ENCODE measurements around the gene SLC25A23.
"Not testable (repeated sequence)": the region's sequence is repeated elsewhere in the genome, so short reads cannot be mapped to it uniquely, and the experiment has no call there.

The SLC25A23 gene

DNA sequence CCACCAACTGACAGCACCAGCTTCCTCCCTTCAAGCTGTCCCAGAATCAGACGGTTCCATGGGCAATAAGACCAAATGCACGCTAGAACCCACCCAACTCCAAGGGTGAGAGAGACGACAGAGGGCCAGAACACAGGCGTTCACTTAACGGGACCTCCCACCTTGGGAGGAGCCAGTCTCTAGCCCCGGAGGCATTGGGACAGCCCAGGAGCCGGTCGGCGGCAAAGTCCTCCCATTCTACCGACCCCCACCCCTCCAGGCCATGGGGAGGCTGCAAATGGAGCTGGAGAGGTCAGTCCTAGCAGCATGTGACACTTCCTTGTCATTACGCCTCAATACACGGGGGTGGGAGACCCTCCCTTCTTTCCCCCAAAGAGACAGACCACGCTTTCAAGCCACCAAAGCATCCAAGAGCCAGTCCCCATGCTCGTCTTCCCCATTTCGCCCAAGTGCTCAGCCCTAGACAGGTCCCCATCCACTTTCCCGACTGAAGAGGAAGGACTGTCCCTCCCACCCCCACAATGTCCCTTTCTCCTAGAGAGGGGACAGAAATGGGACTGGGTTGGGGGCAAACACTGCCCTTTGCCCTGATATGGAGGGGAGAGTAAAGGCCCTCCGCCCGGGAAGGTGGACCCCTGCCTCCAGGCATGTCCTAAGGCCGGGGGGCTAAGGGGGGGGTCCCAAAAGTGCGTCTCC, 35.9 kb downstream of the SLC25A23 start:
- peak; percentile 67 for DNase-seq

DNA sequence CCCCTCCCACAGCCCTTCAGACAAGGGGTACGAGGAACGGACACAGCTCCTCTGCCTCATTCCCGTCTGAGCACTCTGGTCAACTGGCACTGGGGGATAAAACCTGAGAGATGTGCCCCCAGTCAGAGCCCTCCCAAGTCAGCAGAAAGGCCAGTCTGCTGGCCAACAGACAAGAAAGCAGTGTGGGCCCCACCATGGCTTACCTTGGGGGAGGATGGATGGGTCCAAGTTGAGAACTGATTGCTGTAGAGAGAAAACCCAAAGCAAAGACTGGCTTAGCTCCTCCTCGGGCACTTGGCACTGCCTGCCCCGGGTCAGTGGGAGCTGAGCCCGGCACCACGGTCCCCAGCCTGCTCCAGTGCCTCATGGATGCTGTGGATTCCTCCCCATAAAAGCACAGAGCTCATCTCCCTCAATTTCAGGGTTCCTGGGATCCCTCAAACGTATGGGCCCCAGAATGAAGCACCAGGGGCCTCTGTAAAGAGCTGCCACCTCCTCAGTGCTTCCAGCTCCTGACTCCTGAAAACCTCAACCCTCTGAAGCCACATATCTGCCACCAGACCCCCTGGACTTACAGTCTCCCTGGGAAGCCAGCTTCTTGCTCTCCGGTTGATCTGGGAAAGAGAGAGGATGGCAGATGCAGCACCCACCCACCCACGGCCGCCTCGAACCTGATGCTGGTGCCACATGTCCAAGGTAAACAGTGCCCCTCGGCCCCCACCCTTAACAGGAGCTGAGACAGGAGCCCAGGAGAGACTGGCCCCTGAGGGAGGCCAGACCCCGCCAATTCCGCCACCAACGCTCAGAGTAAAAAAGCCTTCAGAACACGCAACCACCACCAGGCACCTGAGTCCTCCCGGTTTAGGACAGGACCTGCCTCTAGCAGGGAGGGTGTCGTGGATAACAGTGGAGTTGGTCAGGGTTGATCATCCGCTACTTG, 38.2 kb downstream of the SLC25A23 start:
- no peak for DNase-seq

DNA sequence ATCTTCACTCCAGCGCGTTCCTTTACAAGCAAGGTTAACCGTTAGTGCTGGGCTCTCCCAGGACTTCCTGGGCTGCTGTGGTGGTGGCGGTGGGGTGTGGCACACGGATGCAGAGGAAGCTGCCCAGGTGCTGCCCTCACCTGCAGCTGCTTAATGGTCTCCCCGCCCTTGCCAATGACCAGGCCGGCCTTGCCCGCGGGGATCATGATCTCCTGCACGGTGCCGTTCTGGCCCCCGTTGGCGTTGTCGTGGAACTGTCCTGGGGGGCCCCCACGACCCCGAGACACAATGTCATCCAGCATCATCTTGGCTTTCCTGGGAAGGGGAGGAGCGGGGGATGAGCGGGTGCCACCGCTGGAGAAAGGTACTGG, 41.0 kb downstream of the SLC25A23 start:
- no peak for DNase-seq

DNA sequence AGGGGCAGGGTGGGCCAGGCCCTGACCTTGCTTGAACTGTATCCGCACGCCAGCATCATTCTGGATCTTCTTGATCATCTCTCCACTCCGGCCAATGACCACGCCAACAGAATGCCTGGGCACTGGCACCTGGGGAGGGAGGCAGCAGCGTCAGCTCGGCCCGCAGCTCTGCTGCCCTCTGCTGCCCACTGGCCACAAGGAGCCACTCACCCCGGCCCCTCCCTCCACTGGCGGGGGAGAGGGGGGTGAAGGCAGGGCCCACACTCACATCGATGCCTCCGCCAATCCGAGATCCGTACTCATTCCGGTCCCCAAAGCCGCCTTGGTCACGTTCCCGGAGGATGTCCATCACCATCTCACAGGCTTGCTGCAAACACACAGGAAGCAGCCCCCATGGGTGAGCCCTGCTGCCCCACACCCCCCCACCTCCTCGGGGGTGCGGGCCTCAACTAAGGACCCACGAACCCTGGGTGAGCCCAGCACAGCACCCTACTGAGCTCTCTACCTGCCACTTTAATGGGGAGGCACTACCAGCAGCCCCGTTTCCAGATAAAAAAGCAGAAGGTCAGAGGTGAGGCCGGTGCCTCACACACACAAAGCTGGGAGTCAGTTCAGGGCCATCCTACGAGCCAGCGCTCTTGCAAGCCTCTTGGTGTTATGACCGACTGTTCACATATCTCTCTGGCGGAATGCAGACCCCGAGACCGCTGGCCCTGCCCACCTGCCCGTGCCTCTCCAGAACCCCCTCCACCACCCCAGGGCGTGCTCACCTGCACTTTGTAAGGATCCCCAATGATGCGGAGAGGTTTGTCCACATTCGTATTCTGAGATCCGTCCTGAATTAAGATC, 41.7 kb downstream of the SLC25A23 start:
- DNase-seq, result no peak

DNA sequence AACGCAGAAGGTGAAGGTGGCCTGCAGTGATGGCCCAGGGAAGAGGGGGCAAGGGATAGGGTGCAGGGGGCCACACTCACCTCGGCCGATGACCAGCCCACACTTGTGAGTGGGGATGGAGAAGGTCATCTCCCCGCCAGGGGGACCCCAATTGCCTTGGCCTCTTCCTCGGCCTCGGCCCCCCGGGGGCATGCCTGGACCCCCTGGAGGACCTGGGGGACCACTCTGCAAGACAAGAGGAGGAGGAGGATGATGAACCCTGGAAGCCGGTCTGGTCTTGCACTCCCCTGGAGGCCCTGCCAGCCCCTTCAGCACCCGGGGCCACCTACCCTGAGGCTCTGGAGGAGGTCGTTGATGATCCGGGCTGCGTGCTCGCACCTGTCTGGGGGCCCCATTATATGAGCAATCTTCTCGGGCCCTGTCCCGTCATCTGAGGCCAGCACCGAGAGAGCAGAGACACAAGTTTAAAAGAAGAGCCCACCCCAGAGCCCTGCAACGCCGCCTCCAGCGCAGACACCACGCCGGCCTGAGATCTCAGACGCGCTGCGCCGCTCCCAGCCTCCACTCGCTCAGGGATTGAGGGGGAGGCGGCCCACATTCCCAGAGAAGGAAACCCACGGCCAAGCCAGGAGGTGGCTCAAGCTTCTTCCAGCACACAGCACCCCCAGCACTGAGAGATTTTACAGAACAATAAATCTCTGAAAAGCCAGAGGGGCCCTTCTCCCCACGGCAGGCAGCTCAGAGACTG, 42.8 kb downstream of the SLC25A23 start:
- DNase-seq, result no peak

DNA sequence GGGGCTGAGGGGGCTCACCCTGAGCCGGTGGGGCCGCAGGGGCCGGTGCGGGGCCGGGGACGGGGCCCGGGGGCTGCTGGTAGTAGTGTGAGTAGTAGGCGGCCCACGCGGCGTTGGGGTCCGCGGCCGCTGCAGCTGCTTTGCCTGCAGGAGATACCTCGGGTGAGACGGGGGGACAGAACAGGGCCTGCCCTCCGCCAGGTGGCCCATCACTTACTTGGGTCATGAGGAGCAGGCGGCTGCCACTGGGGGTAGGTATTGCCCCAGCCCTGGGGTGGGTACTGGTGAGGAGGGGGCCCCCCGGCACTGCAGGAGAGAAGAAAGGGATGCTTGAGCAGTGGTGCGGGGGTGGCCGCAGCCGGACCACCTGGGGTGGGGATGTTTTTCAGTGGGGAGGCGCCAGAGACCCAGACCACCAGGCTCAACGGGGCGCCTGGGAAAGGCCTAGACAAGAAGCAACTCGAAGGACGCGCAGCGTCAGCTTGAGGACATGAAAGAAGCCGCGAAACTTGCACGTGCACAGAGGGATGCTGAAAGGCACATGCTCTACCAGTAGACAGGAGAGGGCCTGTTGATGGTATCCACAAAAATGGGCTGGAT, 43.9 kb downstream of the SLC25A23 start:
- no peak for DNase-seq

DNA sequence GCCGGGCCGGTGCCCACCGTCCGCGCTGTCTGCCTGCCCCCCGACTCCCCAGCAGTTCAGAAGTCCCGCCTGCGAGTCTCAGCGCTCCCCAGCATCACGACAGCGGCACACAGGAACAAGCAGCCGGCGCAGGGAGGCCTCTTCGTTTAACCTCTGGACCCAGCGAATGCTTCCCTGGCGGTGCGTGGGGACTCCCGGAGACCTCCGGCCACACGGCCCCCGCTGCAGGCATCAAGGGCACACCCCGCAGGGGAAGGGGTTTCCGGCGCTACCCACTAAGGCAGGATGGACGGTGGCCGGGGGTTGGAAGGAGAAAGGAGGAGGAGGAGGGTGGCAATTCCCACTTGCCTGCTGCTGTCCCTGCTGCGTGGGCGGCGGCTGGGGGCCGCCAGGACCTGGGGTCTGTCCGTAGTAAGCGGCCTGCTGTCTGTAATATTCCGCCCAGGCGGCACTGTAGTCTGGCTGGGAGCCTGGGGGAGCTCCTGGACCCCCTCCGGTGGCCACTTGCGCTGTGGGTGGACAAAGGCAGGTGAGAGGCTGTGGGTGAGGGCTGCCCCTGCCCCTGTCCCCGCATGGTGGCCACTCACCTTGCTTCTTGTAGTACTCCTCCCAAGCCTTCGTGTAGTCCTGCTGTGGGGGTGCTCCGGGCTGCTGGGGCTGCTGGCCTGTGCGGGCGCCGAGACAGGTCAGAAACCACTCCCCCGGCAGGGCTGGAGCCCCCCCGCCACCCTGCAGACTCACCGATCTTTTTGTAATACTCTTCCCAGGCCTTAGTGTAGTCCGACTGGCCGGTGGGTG, 44.6 kb downstream of the SLC25A23 start:
- no peak for DNase-seq

DNA sequence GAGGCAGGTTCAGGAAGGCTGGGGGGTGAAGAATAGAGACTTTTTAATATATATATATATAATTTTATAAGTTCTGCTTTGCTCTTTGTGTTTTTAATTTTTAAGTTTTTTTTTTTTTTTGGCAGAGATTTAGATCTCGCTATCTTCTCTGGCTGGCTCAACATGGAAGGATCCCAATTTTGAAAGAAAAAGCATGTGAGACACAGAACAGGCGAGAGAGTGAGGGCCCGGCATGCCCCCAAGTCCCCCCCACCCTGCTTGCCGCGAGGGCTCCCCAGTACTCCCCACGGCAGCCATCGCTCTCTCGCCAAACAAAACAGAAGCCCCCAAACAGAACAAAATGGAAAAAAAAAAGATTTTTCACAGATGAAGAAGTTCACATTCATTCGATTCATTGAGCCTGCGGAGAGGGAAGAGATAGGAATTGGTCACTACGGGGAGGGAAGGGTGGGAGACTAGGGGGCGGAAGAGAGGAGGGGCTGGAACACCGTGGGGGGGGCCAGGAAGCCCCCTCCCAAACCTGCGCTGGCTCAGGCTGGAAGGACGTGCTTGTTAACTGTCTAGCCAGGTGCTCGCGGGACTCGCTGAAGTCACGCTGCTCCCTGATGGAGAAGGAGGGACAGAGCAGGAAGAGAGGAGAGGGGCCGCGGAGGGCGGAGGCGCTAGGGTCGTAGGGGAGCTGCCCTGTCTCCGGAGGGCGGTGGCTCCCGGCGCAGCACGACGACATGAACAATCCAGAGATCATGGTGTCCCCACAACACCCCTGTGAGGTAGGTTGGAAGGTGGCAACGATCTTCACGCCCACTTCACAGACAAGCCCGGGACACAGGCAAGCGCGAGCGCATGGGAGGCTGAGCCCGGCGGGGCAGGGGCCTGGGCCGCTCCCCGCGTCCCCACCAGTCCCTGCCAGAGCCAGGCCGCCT, 45.6 kb downstream of the SLC25A23 start:
- no peak for DNase-seq

DNA sequence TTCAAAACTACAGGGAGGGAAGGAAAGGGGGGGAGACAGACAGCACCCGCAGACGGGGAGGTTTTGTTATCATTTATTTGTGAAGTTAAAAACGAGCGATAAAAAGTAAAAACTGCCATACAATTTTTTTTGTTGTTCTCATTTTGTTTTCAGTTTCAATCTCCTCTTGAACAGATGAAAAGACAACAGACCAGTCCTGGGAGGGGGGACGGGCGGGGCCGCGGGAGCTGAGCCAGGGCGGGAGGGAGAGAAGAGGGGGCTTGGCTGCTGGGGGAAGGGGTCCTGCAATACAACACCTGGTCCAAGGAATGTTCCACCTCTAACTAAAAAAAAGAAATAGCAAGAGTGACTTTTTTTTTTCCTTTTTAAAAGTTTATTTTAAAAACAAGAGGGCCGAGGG, 46.3 kb downstream of the SLC25A23 start:
- DNase-seq, result no peak

DNA sequence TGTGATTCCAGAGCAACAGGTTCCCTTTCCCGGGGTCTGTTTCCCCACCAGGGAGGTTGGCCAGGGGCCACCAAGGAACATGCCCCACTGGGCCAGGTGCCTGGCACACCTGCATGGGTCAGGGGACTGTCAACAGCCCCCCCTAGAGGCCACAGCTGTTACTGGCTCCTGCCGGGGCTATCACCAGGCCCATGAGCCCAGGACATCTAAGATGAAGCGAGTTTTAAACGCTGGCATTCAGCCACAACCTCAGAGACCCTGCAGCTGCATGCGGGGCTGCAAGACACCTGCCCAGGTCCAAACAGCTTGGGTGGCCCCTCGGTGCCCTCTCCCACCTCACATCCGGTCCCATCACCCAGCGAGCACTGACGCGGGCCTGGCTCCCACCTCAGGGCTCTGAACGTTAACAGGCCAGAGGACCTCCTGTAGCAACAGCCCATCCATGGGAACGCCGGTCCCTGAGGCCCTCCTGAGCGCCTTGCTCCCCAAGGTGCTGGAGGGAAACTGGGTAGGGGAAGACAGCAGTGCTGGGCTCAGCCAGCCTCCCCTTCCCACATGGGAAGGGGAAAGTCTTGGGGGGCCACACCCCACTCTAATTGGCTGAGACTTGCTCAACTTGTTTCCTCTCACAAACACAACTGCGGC, 47.0 kb downstream of the SLC25A23 start:
- peak; percentile 67 for DNase-seq

DNA sequence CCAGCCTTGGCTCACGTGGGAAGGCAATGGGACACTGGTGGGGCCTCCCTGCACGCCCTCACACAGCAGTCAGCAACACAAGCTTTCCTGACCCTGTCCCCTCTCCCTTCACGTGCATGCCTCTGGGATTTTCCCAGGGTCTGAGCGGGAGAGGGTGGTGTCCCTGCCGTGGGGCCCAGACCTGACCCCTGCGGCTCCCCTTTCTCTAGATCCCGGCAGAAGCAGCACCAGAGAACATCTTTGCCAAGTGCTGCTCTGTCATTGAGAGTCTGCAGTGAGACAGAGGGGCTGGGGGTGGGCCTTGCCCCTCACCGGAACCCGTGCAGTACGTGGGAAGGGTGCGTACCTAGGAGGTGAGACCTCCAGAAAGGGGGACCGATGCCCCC, 47.5 kb downstream of the SLC25A23 start:
- no peak for DNase-seq

DNA sequence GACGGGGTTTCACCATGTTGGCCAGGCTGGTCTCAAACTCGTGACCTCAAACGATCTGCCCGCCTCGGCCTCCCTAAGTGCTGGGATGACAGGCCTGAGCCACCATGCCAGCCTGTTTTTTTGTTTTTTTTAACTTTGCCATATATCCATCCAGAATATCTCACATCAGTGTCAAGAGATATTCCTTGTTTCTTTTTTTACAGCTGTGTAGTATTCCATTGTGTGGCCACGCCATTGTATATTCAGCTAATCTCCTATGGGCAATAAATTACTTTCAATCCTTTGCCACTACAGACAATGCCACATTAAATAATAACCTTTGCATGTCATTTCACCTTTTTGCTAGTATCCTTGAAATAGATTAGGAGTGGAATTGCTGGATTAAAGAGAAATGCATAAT, 50.2 kb downstream of the SLC25A23 start:
- no peak for DNase-seq

DNA sequence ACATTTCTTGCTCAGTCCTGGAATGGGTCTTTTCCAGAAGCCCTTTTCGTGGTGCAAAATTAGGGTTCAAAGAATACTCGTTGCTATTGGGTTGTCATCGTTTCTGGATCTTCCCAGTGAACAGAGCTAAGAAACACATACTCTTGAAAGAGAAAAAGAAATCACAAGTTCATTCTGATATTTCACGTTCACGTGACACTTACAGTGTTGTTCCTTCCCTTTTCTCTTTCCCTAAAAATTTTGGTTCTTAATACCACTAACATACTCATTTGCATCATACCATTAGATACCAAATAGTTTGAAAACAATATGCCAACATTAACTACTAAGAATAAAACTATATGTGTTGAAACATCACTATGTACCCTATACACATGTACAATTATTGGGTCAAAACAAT, 53.2 kb downstream of the SLC25A23 start:
- no peak for DNase-seq

DNA sequence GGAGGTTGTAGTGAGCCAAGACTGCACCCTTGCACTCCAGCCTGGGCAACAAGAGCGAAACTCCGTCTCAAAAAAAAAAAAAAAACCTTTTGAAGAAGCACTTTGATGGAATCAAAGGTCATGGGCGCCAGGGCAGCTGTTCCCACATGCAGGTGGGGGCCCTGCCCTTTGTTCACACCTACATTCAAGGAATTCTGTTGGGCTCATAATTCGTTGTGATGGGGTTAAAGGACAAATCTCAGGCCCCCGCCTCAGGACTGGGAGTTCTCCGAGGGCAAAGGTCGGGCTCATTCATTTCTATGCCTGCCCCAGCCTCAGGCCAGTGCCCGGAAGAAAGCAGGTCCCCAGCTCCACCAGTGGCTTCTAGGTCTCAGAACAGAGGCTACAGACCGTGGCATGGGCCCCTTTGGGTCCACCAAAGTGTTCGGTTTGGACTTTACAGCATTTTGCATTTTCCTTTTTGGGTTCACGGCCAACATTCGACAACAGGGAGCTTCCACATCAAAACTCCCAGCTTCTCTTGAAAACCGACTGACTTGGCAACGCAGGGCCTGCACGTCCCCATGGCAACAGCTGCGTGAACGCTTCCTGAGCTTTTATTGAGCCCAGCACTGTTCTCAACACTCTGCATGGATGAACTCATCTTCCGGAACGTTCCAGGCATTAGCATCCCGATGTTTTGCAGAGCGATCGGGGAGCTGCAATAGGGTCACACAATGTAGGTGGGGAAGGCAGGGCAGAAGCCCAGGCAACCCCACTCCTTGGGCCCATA, 56.6 kb downstream of the SLC25A23 start:
- no peak for DNase-seq

DNA sequence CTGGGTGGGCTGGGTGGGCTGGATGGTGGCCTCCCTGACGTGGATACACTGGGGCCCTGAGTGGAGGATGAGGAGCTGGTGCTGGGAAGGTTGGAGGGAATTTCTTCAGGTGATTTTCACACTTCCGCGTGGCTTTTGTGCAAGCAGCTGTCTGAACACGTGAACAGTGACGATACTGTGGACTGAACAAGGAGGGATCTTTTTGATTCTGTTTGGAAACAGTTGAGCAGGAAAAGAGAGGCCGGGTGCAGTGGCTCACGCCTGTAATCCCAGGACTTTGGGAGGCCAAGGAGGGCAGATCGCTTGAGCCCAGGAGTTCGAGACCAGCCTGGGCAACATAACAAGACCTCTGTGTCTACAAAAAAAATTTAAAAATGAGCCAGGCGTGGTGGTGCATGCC, 57.5 kb downstream of the SLC25A23 start:
- DNase-seq, result no peak

DNA sequence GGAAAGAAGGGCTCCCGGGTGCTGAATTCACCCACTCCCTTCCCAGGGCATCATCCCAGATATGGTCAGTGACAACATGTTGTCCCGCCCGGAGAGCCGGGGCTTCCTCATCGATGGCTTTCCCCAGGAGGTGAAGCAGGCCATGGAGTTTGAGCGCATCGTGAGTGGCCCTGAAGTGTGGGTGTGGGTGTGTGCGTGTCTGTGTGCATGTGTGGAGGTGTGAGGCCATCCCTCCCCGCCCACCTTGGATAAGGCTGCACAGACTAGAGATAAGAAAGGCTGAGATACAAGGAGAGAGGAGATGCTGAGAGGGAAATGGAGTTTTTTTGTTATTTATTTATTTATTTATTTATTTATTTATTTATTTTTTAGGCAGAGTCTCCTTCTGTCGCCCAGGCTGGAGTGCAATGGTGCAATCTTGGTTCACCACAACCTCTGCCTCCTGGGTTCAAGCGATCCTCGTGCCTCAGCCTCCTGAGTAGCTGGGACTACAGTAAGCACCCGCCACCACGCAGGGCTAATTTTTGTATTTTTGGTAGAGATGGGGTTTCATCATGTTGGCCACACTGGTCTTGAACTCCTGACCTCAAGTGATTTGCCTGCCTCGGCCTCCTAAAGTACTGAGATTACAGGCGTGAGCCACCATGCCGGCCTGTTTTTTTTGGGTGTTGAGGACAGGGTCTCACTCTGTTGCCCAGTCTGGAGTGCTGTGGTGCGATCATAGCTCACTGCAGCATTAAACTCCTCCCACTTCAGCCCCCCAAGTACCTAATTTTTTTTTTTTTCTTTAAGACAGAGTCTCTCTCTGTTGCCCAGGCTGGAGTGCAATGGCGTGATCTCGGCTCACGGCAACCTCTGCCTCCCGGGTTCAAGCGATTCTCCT, 59.3 kb downstream of the SLC25A23 start:
- not testable (repeated sequence) for DNase-seq

DNA sequence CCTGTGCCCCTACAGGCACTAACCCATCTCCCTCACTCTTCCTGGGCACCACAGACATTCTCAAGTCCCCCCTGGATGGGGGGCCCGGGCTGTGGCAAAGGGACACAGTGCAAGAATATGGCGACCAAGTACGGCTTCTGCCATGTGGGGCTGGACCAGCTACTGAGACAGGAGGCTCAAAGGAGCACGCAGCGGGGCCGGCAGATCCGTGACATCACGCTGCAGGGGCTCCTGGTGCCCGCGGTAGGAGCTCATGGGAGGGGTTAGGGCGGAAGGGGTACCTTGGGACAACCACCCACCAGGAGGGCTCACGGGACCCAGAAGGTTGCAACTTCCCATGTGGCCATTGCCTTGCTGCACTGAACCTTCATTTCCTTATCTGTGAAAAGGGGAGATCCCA, 63.3 kb downstream of the SLC25A23 start:
- DNase-seq, result no peak

DNA sequence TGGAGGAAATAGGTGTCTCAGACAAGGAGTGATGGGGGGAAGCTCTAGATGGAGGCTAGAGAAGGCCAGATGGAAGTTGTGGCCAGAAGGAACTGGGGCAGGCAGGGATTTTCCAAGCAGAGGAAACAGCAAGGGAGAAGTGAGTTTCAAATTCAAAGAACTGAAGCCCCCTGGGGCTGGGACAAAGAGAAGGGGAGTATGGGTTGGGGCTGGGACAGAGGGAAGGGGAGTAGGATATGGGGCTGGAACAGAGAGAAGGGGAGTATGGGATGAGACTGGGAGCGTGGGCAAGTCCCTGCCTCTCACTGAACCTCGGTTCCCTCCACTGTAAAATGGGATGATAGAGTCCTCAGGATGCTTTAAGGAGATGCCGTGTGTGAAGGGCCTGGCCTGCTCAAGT, 64.8 kb downstream of the SLC25A23 start:
- DNase-seq, result no peak

Measured in stimulated activated CD4-positive, alpha-beta T cell treated with anti-CD3 and anti-CD28 coated beads, Interleukin-15, amount 100 ng/mL, for 24 hours (primary cell).